GM10266 (cell line): Measurements from ENCODE around the gene MED25.

Experiments
- DNase-seq: peaks from one replicate; pipeline ENCODE4 v3.0.0; 2012; ENCODE audit errors: extremely low spot score
- TF ChIP-seq, protein P1 (sequence below): IDR thresholded peaks from 2 replicates; pipeline ENCODE4 v1.5.1; 2012; ENCODE audit warnings: mild to moderate bottlenecking, low read depth; ENCODE audit not compliant: control insufficient read depth, insufficient read depth; ENCODE audit errors: missing control alignments

Gene MED25

GRCh38 chr19:49849433-49850220, 31.5 kb downstream of the MED25 start:
- TF ChIP-seq, protein P1, sequence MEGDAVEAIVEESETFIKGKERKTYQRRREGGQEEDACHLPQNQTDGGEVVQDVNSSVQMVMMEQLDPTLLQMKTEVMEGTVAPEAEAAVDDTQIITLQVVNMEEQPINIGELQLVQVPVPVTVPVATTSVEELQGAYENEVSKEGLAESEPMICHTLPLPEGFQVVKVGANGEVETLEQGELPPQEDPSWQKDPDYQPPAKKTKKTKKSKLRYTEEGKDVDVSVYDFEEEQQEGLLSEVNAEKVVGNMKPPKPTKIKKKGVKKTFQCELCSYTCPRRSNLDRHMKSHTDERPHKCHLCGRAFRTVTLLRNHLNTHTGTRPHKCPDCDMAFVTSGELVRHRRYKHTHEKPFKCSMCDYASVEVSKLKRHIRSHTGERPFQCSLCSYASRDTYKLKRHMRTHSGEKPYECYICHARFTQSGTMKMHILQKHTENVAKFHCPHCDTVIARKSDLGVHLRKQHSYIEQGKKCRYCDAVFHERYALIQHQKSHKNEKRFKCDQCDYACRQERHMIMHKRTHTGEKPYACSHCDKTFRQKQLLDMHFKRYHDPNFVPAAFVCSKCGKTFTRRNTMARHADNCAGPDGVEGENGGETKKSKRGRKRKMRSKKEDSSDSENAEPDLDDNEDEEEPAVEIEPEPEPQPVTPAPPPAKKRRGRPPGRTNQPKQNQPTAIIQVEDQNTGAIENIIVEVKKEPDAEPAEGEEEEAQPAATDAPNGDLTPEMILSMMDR, result no peak
- DNase-seq, result no peak

DNA sequence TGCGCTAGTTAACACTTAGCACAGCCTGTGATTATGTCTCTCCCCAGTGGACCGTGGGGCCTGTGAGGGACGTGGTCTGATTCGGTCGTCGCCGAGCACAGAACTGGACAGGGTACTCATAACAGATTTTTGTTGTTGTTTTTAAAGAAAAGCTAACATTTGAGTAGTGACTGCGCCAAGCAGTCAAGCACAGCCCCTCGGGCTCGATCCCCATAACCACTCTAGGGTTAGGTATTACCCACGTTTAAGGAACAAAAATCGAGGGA, 32.1 kb downstream of the MED25 start:
- no peak for DNase-seq
- TF ChIP-seq, protein P1, result no peak

GRCh38 chr19:49850487-49851342, 32.6 kb downstream of the MED25 start, which contains the start of gene PTOV1:
TSS of gene PTOV1 (plus strand) at chr19:49851159.
- peak; percentile 98 for DNase-seq
- TF ChIP-seq, protein P1, result no peak

DNA sequence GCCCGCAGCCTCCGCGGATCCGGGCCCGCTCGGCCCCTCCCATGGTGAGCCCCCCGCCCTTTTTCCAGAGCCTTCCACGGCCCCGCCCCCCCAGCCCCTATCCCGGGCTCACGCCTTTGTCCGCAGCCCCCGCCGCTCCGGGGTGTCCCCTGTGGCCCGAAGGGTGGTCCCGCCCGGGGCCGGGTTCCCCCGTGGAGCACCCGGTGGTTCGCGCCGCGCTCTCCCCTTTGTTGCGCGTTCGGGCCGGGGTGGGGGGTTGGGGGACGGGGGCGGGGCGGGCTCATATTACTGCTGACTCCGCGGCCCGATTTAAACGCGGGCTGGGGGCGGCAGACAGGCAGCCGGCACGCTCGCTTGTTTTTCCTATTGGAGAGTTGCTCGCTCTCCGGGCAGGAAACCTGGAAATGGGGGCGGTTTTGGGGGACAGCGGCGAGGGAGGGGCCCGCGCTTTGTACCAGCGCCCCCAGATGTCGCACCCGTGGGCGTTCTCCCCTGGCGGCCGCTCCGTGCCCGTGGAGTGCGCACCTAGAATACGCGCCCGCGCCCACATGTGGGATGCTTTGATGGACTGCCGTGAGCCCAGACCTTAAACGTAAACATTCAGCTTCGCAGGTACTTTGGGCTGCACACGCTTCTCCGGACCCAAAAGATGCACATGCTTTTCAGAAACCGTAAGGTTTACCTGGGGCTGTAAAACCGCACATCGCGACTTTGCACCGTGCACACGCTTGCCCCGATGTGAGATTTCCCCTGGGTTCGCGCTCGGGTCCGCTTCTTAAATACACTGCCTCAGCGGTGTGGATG, 33.6 kb downstream of the MED25 start:
- DNase-seq, result peak; percentile 70
- TF ChIP-seq, protein P1, result no peak

DNA sequence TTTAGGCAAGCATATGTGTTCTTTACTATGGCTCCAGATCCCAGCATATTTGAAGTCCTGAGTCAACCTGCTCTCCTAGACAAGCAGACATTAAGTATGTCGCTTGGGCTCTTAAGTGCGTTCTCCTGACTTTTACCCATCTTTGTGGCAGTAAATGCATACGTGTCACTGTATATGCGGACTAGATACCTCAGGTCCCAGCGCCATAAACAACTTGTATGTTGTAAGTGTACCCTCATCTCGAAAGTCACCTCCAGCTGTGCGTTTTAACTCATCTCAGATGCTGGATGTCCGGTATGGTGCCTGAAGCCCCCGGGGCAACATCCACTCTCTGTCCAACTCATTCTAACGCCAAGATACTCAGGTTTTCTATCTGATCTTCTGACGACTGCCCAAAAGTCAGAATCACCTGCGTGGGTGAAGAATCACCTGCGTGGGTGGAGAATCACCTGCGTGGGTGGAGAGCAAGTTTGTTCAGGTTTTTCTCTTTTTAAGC, 34.6 kb downstream of the MED25 start:
- TF ChIP-seq, protein P1, result no peak
- no peak for DNase-seq

GRCh38 chr19:49853852-49854377, 35.8 kb downstream of the MED25 start:
- TF ChIP-seq, protein P1, result no peak
- no peak for DNase-seq
